ENCODE data around the gene CNGA2. TPM values are rescaled to one million over a fixed set of nuclear protein-coding genes. Genes with fewer than 3 reads are reported as not detected.

Gene CNGA2
- not detected in 2 replicates for total RNA-seq

DNA sequence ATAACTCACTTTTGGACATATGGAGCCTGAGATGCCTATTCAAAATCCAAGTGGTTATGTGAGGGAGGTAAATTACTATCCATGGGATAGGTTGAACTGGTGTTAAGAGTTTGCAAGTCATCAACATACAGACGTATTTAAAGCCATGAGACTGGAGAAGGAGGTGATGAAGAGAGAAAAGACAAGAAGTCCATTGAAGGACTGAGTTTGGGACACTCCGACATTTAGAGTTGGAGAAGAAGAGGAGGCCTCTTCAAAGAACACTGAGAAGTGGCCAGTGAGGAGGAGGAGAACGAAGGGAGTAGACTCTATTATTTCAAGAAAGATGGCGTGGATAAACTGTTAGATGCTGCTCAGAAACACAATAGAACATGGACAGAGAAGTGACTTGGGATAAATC is at the start of gene CNGA2:
CNGA2 (plus strand) TSS at position 301 of the 400 bp plus-strand sequence. CDS start 3,738 bp downstream, outside the sequence.

DNA sequence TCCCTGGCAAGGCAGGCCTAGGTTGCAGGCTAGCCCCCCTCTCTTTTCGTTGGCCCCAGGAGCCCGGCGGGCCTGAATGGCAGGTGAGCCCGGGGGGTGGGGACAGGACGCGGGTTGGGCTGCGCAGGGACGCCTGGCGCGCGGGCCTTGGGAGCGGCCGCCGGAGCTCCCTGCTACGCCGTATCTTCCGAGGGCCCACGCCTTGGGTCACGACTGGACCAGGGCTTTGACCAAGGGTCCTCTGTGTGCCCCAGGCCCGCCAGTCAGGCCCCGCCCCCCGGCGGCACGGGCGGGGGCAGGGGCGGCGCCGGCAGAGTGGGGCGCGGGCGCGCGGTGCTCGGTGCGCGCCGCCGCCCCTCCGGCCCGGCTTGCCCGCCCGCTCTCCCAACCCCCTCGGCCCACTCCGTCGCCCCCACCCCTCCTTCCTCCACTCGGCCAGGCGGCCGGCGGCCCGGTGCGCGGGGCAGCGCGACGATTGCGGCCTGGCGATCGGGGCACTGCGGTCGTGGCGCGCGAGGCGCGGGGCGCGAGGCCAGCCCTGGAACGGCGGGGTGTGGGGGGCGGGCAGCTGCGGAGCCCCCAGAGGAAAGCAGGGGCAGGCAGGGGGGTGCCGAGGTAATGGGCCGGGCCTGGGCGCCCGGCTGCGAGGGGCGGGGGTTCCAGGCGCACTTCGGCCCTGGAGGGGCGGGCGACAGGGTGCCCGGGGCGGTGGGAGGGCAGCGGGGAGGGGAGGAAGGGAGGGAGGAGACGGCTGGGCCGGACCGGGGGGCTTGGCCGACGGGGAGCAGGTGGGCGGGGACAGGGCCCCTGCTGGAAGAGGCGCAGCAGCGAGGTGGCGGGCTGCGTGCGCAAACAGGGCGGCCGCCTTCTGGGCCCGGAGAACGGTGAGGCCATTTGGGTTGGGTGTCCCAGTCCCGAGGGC is 39.6 kb upstream of the CNGA2 start, which contains the start of gene PRRG3:
PRRG3 (plus strand) TSS at position 798 of the 922 bp plus-strand sequence. CDS start 3,357 bp downstream, outside the sequence.

DNA sequence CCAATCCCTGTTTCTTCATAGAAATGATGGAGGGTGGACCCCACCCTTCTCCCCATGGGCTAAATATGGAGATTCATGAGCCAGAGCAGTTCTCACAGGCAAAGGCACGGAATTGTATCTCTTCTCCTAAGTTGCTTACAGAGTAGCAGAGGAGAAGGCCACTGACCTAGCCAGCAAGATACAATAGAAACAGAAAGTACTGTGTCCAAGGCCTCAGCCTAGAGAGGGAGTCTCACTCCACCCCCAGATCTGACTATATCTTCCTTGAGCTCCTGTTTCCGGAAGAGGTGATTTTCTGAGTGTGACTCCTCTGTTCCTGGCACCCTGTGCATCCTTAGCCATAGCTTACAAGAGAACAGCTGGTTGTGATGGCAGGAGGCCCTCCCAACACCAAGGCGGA is 18.8 kb upstream of the CNGA2 start, which contains the start of gene FATE1:
FATE1 (plus strand) TSS at position 284 of the 400 bp plus-strand sequence; CDS start at position 369, 85 bp downstream.

Other genes starting within 250 kb of the CNGA2 start
- gene PASD1, start 171.1 kb upstream of the CNGA2 start, total RNA-seq, result not detected in 2 replicates
- not detected in 2 replicates for gene PRRG3, start 39.3 kb upstream of the CNGA2 start, total RNA-seq
- gene FATE1, start 18.7 kb upstream of the CNGA2 start, total RNA-seq, result not detected in 2 replicates
- not detected in 2 replicates for gene MAGEA4, start 178.1 kb downstream of the CNGA2 start, total RNA-seq
- 2.4 and 65.3 TPM in 2 replicates for gene GABRE, start 239.9 kb downstream of the CNGA2 start, total RNA-seq

All from bladder microvascular endothelial cell (primary cell).